GM10266 (cell line): Measurements from ENCODE around the gene ZNF500.

Source experiments
- DNase-seq: peaks from one replicate; pipeline ENCODE4 v3.0.0; 2012; ENCODE audit errors: extremely low spot score
- TF ChIP-seq, protein P1 (sequence below): IDR thresholded peaks from 2 replicates; pipeline ENCODE4 v1.5.1; 2012; ENCODE audit warnings: mild to moderate bottlenecking, low read depth; ENCODE audit not compliant: control insufficient read depth, insufficient read depth; ENCODE audit errors: missing control alignments

Gene ZNF500

DNA sequence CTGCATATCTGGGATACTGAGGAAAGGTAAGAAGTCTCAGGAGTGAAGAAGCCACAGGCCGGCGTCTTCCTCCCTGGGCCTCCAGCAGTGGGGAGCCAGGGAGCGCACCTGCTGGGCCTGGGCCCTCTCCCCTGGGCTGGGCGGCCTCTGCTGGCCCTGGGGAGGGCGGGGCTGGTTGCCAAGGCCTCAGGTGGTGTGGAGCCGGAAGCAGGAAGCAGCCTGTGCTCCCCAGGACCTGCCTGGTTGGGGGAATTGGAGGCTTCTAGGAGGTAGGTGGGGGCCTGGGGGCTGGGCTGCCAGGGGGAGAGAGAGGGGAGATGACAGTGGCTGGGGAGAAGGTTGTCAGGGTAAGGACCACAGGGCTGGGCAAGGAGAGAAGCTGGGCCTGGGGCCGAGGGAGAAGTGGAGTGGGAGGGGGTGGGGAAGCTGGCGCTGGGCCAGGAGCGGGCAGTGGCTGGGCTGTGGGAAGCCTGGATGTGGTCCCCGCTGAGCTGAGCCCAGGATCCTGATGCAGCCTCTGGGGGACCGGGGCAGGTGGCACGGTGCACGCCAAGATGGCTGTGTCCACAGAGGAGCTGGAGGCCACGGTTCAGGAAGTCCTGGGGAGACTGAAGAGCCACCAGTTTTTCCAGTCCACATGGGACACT, 28.3 kb upstream of the ZNF500 start, which contains the start of gene SMIM22:
Gene SMIM22 (plus strand): TSS at position 189 of the 647 bp plus-strand sequence. CDS start 366 bp downstream, at position 555.
- TF ChIP-seq, protein P1, sequence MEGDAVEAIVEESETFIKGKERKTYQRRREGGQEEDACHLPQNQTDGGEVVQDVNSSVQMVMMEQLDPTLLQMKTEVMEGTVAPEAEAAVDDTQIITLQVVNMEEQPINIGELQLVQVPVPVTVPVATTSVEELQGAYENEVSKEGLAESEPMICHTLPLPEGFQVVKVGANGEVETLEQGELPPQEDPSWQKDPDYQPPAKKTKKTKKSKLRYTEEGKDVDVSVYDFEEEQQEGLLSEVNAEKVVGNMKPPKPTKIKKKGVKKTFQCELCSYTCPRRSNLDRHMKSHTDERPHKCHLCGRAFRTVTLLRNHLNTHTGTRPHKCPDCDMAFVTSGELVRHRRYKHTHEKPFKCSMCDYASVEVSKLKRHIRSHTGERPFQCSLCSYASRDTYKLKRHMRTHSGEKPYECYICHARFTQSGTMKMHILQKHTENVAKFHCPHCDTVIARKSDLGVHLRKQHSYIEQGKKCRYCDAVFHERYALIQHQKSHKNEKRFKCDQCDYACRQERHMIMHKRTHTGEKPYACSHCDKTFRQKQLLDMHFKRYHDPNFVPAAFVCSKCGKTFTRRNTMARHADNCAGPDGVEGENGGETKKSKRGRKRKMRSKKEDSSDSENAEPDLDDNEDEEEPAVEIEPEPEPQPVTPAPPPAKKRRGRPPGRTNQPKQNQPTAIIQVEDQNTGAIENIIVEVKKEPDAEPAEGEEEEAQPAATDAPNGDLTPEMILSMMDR = no peak
- DNase-seq = no peak

GRCh38 chr16:4792951-4793513, 26.1 kb upstream of the ZNF500 start:
- DNase-seq = no peak
- TF ChIP-seq, protein P1 = no peak

DNA sequence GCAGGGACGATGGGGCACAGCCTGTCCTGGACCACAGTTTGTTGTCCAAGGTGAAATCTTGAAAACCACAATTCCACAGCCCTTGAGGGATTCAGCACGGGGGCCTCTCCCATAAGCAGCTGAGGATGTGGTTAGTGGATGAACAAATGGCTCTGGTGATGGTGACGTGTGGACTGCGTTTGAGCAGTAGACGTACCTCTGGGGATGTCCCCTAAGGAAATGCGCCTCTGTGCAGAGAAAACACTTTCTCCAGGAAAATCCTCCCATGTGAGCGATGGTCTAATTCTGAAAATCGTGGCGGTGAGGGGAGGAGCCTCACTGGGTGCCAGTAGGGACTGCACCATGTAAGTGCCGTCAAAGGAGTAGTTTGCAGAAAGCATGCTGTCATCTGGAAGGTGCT, 23.9 kb upstream of the ZNF500 start:
- TF ChIP-seq, protein P1 = no peak
- no peak for DNase-seq

DNA sequence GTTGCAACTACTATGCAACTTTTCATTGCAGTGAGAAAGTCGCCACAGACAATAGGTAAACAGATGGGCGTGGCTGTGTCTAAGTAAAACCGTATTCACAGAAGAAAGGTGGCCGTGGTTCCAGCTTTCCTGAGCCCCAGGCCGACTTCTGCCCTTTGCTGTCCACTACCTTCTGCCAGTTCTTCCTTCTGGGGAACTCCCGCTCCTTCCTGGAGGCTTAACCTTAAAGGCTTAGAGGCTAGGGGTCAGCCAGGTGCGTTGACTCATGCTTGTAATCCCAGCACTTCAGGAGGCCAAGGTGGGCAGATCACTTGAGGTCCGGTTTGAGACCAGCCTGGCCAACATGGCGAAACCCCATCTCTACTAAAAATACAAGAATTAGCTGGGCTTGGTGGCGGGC, 23.3 kb upstream of the ZNF500 start:
- no peak for DNase-seq
- TF ChIP-seq, protein P1 = no peak

- TF ChIP-seq, protein P1 = no peak
These were observed 21.9 kb upstream of the ZNF500 start for GRCh38 chr16:4788910-4789309.

DNA sequence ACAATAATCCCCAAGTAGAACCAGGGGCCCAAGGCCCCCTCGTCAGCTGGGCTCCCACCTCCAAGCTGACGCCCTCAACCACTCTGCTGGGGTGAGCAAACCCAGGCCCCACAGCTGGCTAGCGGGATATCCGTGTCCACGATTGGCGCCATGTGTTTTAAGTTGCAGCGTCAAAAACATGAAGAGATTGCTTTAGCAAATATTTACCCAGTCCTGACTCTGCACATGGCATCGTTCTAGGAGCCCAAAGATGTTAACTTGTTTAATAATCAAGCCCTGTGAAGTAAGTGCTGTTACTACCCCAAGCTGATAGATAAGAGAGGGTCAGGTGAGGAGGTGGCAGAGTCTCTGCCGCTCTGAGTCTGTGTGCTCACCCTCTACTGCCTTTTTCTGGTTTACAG, 21.5 kb upstream of the ZNF500 start:
- DNase-seq = no peak

More at GRCh38 chr16:4788910-4789309, 21.9 kb upstream of the ZNF500 start:
- DNase-seq = no peak

More for the DNA sequence above, 21.5 kb upstream of the ZNF500 start:
- TF ChIP-seq, protein P1 = no peak
